ENCODE results near the gene MGAT5.

MGAT5 gene

DNA sequence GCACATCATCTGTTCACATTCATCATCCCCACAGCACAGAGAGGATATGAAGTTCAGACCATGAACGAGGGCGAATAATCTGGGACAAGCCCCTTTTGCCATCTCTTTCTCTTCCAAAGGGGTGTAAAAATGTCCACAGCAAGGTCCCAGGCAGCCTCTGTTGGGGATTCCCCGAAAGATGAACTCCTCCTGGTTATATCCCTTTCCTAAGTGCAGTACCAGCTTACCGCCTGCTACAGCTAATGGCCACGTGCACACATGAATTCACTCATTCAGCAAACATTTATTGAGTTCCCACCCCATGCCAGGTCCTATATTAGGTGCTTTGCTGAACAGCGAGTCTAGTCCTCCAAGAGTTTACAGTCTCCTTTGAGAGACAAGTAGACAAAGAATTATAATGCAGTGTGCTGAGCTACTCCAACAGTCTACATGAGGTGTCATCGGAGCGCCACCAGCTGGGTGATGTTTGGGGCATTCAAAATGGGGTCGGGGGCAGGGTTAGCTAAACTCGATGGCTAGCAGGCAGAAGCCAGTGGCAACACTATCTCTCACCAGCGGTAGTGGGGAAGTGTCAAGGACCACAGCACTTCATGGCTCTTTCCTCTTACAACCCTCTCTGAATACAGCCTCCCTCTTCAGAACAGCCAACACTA lies 236.0 kb downstream of the MGAT5 start:
- DNase-seq: no peak

DNA sequence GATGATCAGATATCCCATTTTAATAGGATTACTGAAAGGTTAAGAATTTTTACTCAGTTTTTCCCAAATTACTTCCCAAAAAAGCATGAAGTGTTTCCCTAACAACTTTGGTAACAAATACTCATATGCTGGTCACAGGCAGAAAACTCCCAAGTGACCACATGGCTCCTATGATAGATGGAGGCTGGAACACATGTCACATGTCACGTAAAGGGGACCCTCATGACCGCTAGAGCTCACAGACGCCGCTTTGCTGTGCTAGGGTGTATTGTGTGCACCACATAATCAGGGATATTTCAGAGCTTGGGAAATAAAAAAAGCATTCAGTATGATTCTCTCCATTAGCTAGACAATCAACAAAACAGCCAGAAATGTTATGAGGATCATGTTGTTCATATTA lies 236.7 kb downstream of the MGAT5 start:
- no peak for DNase-seq

DNA sequence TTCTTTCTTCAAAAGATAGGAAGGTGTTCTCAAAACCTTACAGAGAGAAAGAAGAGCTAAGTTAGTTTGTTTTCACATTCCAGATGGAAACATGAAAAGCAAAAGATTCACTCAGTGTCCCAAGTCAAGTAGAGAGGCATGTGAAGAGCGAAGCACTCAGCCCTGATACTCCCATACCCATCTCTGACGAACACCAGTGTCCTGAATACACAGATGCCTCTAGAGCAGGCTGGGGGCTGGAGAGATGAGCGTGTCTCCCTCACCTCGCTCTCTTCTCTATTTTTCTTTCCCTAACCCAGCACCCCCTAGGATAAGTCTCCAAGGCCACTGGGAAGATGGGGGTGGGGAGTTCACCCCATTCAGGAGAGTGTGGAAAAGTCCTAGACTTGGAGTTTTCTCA lies 237.2 kb downstream of the MGAT5 start:
- no peak for DNase-seq

DNA sequence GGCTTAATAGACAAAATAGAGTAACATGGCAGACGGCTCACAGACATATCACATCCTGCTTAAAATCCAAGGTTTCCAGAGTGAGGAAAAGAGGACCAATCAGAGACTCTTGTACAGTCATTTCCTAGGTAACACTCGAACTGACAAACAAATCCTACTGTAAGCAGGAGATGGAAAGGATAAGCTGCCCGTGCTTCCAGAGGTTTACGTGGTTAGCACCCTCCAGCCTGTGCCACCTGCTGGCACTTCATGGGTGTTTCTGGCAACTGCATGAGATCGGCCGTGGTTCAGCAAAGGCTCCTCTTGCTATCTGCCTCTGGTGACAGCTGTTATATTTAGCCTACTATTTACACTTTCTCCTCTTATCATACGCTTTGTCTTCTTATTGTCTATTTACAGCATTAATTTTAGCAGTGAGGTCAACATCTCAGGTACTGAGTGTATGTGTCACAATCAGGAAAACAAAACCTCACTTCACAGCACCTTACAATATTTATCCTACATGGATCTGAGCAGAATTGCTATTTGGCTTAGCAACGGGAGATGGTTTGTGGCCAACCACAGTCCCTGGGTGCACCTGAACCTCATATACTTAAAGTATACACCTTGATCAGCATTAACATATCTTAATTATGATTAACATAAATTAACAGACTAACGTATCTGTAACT lies 238.0 kb downstream of the MGAT5 start:
- peak; percentile 15 for DNase-seq

DNA sequence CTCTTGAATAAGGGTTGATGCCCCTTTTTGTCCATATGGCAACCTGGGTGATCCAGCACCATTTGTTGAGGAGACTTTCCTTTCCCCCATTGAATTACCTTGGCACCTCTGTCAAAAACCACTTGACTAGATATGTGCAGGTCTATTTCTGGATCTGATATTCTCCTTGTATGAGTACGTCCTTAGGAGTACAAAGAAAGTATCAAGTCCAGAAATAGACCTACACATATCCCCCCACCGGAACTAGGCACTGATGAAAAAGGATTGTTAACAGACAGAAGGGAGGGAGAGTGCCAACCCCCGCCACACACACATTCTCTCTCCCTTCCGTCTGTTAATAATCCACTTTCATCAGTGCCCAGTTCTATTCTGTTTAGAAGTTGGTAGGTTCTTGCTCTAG lies 239.9 kb downstream of the MGAT5 start:
- no peak for DNase-seq

DNA sequence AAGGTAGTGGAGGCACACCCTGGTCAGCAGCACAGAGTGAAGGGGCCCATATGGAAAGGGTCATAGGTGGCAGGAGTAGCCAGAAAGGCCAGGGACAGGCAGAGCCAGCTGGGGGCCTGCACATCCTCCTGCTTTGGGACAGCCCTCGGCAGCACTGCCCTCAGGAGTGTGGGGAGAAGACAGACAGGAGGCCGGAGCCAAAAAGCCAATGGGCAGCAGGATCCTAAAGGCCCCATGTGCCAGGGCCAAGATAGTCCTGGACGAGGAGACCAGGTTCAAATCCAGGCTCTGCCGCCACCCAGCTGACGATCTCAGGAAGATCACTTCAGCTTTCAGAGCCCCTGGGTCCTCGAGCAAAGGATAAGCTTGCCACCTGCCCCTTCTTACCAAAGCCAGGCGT lies 244.8 kb downstream of the MGAT5 start:
- no peak for DNase-seq

DNA sequence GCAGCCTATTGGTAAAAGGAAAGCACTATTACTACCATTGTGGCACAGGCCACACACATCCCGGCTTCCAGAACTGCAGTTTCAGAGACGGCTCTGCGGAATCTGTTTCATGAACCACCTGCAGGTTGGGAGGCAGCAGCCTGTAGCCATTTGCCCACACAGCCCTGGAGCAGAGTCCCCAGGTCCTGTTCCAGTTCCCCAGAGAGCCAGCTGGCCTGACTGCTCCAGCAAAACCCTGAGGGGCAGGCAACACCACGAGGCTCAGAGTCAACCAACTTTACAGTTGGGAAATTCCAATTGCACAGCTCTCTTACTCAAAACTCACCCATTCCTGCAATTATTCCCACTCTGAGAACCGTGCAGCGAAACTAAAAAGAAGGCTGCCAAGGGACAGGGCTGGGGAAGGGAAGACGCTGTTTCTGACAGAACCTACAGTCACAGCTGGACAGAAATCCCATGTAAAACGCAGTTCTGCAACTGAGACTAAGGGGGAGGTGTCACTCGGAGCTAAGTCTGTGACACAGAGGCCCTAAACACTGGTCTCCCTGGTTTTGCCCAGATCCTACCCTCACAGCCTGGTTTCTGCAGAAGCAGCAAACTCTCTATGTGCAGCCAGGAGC lies 245.5 kb downstream of the MGAT5 start:
- no peak for DNase-seq

DNA sequence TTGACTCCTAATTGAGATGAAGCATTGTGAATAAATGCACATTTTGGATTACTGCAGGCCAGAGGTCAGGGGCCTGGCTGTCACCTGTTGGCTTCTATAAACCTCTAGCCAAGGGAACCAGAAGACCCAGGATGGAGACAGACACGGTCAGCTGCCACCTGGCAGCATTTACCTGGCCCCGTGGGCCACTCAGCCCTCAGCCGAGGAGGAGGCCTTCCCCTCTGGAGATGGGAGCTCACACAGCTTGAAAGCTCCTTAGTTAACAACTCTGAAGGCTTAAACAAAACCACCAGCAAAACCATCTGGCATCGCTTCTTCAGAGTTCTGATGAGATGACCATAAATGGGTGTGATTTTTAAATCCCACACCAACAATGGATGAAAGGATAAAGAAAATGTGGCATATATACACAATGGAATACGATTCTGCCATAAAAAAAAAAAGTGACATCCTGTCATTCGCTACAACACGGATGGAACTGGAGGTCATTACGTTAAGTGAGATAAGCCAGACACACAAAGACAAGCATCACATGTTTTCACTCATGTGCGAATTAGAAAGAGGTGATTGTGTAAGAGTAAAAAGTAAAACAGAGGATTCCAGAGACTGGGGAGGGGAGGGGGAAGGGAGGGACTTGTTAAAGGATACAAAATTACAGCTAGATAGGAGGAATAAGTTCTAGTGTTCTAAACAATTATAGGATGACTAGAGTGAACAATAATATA lies 246.5 kb downstream of the MGAT5 start:
- DNase-seq: no peak

DNA sequence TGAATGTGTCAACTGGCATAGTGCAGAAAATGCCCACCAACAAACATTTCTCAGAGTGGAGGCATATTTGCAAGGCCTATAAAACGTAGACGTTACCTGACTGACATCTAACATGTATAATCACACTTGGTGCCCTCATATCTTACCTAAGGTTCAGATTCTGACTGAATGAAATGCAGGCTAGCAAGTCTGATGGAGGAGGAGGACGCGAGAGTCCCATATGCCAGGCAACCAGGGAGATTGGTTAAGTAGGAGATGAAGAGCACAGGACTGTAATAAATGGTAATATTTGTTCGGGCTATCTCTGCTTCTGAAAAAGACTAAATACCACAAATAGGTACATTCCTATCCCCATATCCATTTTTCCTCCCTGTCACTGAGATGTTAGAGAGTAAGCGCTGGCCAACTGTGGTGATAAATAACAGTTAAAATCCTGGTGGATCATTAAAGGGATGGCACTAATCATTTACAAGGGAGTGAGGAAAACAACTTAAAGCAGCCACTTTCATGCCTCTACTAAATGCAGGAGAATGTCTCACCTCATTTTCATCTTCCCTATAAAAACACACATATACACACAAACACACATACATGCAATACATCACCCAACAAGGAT lies 247.7 kb downstream of the MGAT5 start:
- DNase-seq: no peak

DNA sequence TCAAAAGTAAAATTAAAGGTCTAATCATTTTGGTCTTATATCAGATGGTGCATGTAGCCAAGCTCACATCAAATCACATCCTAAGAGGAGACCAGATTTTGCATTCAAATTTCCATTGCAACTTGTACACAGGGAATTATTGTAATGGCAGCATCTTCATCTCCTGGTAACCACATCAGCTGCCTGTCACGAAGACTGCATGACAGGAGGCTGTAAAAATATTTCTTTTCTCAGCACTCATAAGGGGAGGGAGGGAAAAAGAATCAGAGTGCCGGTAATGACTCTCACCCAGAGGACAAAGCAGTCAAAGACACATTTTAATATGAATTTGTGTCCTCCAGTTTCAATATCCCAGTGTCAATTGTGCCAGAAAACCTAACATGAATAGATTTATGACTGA lies 248.2 kb downstream of the MGAT5 start:
- DNase-seq: no peak

Data from NCI-H1436 treated with DMSO at 0.1 percent for 48 hours (cell line).